Measurements from ENCODE around the gene GPR26.

Gene GPR26, protein sequence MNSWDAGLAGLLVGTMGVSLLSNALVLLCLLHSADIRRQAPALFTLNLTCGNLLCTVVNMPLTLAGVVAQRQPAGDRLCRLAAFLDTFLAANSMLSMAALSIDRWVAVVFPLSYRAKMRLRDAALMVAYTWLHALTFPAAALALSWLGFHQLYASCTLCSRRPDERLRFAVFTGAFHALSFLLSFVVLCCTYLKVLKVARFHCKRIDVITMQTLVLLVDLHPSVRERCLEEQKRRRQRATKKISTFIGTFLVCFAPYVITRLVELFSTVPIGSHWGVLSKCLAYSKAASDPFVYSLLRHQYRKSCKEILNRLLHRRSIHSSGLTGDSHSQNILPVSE

DNA sequence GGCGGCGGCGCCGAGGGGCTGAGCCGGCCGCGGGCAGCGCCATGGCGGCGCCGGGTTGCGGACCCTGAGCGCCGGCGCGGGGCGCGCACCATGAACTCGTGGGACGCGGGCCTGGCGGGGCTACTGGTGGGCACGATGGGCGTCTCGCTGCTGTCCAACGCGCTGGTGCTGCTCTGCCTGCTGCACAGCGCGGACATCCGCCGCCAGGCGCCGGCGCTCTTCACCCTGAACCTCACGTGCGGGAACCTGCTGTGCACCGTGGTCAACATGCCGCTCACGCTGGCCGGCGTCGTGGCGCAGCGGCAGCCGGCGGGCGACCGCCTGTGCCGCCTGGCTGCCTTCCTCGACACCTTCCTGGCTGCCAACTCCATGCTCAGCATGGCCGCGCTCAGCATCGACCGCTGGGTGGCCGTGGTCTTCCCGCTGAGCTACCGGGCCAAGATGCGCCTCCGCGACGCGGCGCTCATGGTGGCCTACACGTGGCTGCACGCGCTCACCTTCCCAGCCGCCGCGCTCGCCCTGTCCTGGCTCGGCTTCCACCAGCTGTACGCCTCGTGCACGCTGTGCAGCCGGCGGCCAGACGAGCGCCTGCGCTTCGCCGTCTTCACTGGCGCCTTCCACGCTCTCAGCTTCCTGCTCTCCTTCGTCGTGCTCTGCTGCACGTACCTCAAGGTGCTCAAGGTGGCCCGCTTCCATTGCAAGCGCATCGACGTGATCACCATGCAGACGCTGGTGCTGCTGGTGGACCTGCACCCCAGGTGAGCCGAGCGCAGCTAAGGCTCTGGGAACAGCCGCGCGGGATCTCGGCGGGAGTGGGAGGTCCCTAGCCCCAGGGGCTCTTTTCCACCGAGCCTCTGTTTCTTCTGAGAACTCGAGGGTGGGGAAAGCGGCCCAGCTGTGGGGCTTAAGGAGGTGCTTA, at the start of gene GPR26:
GPR26 (plus strand) TSS at position 38 of the 919 bp plus-strand sequence; CDS start at position 91, 53 bp downstream.
- DNase-seq = no peak

DNA sequence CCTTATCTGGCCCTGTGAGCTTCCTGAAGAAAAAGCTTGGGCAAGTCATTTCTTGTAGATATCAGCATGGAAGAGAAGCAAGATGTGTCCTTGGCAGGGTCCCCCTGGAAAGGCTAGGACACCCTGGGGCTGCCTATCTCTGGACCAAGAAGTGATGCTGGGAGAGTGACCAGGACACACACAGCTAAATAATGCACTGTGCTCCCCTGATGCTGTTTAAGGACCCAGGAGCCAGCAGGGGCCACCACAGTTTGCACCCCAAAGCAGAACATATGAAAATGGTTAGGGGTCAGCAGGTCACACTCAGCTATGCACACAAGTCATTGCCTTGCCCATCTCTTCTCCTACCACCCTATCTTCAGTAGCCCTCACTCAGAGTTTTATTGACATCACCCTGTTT, 47.9 kb upstream of the GPR26 start:
- DNase-seq = no peak

DNA sequence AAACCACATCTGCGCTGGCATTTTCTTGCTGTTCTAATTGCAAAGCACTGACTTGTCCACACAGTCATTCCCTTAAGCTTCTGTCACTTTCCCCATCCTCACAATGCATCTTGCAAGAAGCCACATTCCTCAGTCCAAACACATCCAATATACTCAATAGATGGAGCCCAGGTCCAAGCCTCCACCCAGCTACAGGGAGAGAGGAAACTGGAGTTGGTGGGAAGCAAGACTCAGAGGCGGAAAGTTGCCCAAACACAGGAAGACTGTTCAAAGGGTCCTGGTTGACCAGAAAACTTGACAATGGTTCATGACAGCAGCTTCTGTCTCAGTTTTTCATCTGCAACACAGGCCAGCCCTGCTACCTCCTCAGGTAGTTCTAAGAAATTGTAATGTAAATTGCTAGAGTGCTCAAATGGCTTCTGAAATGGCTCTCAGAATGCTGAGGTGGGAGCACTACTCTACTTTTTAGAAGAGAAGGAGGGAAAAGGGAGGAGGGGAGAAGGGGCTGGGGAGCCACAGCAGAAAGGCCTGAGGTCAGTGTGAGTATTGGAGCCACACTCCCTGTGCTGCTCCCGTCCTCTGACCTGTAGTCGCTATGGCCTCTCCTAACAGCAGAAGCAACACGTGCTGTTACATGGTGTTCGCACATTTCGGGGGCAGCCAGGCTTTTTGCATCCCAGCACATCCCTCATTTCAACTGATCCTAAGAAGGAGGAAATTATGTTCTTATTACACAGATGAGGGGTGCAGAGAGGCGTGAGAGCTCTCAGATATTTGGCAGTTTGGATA, 46.9 kb upstream of the GPR26 start:
- DNase-seq = no peak

DNA sequence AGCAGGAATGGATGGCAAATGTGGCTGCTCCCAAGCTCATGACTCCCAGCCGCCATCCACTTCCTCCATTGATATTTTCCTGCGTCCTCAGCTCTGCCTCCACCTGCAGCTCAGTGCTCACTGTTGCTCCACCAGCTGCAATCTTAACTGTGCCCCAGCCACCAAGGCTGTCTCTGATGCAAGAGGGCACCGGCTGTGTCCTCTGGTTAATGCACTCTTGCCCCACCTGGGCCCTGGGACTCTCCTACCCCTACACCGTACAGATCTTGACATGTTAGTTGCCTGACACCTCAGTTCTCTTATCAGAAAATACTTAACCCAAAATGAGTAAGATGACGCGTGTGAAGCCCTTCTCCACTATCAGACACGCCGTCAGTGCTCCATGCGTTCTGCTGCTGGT, 45.5 kb upstream of the GPR26 start:
- no peak for DNase-seq

DNA sequence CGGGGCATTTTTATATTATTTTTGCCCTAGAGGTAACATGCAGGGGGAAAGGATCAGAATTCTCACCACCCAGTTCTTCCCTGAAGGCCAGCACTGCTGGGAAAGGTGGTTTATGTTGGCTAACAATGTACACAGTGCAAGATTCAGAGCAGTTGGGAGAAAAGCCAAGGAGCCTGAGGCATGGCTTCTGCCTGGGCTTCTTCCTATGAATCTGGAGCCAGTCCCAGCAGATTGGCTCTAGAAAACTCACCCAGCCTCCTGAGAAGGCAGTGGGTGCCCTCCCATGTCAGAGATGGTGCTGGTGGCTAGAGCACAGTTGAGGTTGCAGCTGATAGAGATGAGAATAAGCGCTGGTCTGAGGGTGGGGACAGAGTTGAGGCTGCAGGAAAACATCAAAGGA, 44.7 kb upstream of the GPR26 start:
- DNase-seq = no peak

DNA sequence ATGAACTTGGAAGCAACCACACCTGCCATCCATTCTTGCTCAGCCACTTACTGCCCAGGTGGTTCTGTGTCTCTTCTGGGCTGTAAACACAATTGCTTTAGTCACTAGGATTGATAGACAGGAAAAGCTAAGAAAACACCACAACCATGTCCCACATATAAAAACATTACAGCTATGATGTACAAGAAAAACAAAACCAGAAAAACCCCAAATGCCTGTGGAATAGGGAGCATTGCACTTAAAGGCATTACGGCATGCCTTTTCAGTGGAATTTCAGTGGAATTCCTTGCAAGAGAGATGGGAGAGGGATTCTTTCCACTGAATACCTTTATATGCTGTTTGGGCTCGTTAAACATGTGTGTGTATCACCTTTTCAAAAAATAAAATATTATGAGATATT, 44.2 kb upstream of the GPR26 start:
- DNase-seq = no peak

DNA sequence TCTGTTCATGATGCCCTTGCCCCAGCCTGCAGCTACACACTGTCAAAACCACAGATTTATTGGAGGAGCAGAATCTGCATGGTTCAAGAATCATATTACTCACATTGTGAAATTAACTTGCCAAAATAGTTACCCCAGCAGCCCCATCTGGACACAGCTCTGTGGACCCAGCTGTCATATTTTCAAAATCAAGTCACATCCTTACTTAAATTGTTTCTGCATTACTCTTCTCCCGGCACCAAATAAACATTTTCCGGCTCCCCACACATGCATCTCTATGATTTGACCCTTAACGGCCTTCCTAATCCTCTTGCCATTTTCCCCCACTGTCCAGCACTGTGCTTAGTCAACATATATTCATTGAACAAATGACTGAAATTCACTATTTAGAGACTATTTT, 43.8 kb upstream of the GPR26 start:
- no peak for DNase-seq

DNA sequence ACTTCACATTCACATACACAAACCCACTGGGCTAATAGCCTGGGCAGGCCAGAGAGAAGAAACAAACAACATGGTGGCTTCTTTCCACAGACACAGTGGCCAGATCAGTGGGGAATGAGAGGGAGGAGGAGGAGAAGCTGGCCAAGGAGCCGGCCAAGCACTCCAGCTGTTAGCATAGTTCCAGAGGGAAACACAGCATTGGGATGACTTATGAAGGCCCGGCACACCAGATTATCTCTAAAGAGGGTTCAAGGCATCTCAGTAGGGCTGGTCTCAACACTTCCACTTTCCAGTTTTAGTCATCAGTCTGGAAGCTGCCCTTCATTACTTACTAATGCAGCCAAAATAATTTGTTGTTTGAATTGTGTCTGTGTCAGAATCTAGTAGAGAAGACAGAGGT, 42.1 kb upstream of the GPR26 start:
- DNase-seq = no peak

DNA sequence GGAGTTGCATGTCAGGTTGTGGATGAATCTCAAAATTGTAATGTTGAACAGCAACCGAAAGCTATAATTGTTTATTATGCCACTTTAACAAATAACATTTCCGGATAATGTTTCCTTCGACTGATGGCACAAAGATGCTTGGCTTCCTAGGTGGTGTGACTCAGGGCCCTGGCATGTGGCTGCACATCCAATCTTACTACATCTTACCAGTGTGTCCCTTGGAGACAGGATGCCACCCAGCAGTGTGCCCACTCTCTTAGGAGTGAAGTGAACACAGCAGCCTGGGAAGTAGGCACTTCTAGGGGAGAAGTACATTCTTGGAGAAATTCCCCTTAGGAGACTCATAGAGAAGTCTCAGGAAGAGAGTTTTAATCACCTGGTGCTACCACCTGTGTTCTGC, 33.0 kb upstream of the GPR26 start:
- DNase-seq = no peak

DNA sequence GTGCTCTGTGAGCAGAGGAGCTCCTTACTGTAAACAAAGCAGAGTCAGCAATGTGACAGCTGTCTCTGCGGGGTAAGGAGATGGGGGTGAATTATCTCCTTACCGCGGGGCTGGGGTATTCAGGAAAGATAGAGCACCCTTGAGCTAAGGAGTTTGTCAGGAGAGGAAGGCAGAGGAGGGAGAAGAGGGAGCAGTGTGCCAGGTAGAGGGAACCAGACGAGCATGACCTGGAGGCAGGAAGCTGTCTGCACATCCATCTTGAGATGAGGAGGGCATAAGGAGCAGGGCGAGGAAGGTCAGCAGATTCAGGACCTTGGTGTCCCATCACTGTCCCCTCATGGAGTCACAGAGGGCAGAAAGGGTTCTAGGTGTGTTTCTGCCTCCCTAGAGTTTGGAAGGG, 32.5 kb upstream of the GPR26 start:
- no peak for DNase-seq

DNA sequence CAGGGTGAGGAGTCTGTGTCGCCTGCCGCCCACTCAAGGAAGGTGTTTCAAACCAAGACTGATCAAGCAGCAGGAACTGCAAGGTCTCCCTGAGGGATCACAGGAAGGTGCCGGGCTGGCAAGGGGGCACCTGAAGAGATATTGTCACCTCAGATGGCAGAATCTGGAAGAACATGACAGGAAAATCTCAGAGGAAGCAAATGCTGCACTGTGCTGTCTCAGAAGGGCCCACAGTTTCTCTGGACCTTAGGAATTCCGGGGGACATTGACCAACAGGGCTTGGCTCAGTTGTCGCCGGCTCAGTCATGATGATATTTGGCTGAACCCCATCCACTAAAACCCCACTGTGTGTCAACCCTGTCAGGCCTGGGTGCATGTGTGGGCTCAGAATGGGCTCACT, 31.9 kb upstream of the GPR26 start:
- DNase-seq = no peak

DNA sequence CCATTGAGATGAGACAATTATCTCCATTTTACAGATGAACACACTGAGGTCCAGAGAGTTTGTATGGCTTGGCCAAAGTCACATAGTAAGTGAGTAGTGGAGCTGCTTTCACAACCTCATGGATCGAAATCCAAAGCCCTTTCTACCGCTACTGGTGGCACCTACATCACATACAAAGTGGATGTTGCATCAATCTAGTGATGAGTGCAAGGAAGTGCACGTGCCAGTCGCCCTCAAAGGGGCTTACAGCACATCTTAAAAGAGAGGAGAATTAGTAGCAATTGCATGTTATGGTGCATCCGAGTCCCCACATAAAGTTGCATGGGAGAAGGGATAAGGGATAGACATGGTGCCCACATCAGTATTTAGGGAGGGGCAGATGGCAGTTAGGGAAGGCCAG, 31.0 kb upstream of the GPR26 start:
- no peak for DNase-seq

DNA sequence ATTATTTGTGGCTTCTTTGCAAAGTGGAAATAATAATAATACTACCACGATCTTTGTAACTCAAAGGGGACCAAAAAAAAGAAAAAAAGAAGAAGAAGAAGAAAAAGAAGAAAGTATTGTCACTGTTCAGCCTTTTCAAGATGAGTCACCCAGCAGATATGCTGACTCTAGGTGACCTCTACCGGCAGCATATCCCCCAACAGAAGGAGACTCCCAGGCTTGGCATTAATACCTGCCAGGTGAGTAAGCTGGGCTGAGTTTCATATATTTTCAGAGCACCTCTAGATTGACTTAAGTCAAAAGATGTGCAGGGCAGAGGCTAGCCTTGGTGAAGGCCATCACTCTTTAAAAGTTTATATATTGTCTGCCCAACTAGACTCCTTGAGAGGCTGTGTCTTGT, 30.4 kb upstream of the GPR26 start:
- DNase-seq = no peak

DNA sequence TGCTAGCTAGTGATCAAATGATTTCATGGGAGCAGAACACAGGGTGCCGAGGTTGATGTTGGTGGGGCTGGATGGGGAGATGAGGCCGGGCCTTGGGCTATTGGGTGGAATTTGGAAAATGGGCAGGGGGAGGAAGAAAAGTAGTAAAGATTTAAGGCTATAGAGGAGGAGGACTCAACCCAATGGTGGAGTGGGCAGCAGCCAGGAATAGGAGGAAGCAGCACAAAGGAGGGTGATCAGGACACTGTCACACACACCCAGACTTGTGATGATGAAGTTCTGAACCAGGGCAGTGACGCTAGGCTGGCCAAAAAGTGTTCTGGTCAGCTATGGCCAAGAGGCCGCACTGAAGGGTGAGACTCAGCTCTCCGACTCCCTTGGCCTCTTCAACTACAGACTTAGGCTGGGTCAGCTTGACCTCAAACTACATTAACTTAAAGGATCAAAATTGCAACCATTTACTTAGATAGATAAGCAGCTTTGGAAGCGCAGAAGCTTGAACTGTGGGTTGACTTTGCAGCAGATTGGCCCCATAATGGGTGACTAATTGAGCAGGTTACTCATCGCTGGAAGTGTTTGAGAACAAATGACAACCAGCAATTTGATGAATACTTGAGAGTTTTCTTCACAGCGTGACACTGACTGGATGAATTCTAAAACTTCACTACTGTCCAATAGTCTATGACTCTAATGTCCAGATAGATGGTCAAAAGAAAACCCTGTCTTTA, 29.4 kb upstream of the GPR26 start:
- no peak for DNase-seq

DNA sequence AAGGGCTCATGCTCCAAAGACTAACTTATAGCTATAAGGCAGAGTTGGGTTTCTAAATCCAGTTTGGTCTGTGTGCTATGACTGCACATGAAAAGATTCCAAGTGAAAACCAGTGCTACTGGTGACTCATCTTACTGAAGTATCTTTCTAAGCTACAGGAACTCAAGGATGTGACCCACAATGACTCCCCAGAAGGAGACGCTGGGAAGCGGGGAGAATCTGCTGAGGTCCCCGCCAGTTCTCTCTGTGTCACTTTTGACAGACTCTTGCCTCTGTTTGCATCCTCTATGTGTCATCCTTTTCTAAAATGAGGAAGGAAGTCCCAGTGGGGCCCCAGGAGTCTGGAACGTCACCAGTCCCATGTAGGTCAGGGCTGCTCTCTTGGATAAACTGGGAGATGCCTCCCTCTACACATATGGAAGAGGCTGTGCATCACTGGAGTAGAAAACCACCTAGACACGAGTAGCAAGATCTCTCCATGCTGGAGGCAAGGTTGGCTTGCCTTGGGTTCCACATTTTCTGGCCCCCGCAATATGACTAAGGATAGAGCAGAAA, 28.8 kb upstream of the GPR26 start:
- no peak for DNase-seq

DNA sequence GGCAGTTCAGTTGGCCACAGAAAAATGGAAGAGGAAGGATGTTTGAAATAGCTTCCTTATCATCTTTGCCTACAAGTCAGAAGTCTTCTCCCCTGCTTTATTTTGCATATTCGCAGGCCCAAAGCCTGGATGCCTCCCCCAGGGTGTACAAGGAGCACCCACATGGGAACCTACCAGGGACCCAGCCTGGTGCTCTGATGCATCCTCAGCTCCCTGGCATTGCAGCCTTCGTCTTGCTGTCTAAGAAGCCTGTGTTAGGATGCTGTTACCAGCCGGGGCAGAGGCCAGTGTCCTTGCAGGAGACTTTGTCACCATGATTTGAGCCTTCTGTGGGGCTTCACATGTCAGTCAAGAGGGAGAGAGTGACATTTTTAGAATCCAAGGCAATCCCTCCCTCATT, 27.0 kb upstream of the GPR26 start:
- DNase-seq = no peak

DNA sequence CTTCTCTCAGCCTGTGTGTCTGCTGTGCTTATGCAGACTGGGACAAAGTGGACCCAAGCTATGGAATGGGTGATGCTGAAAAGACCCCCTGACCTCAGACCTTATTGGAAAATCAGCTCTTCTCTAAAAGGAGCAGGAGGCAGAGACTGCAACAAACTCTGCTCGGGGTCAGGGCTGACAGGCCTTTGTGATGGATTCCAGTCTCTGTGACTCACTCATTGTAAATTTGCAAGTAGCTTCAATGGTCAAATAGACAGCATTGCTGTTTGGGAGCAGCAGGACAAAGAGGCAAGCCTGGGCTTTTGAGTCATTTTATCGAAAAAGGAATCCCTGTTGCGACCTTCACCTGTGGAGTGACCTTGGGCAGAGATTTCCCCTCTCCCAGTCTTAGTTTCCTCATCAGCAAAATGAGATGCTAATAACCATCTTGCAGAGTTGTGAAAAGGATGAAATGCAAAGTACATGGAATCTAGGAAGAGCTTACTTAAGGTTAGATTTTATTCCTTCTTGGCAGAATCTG, 26.1 kb upstream of the GPR26 start:
- DNase-seq = no peak

DNA sequence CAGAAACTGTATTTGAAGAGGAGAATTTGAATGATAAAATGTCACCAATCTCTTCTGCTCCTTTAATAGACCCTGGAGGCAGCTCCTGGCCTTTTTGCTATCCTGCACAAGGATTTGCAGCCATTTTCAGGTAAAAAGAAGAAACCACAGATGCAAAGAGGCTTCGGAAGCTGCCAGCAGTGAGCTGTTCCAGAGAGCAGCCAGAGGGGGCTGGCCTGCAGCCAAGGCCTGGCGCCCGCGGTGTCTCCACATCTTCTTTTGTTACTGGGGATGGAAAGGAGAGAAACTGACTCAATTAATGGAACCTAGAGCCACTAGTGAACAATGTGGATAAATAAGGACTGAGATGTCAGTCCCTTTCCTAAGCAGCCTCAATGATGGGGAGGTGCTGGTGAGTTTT, 23.9 kb upstream of the GPR26 start:
- no peak for DNase-seq

DNA sequence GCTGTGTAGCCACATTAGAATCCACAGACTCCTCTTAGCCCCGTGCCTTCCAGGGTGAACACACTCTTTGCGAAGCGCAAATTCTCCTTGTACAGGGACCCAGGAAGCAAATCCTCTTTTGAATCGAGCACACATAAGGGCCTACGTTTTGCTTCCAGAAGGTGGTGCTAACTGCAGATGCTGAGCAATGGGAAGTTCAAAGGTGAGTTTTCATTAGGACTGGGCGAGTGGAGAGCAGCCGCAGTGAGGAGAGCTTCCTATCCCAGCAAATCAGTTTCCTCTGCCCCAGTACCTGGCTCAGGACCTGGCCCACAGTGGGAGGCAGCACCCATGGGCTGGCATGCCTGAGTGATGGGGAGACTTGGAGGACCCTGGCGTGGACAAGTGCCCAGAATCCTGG, 23.5 kb upstream of the GPR26 start:
- no peak for DNase-seq

DNA sequence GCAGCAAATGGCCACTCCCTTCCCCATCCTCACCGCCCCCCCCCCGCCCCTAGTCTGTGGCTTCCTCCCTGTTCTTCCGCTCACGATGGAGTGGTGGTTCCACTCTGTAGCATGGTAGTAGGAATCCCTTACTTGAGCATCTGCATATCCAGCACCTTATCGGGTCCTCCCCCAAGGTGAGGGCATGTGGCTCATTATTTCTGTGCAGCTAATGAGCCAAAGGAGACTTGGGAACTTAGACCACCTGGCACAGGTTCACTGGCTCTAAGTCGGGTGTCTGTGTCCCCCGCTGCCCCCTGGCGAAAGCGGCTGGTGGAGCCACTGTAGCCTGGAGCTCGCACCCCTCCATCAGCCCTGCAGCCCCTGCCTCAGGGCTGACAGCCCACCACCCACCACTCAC, 22.8 kb upstream of the GPR26 start:
- no peak for DNase-seq

DNA sequence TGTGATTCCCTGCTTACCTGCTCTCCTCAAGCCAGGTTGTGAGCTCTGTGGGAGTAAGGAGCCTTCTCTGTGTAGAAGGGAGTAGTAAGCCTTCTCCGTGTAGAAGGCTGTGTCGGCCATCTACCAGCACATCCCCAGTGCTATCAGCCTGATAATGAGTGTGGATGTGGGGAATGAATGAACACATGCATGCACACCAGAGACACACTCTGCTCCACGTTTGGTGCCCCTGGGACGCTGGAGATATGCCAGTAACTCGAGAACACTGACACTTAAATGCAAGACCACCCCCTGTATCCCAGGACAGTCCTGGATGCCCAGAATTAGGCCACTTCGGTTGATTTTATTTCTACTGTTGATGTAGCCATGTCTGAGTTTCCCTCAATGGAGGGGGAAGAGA, 21.1 kb upstream of the GPR26 start:
- no peak for DNase-seq

DNA sequence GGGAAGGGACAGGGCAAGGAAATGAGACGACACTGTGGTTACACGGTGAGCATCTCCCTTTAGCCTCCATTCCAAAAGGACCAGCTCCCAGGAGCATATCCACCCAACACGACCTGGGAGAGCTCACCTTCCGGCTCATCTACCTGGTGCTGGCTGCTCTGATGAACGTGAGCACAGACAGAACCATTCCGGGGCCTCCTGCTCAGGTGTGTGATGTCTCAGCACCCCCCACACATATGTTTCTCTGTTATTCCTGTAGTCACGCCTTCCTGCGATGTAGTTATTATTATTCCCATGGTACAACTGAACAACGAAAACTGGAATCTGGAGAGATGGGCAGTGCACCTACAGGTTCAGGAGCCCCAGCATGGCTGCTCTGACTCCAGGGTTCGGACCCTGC, 20.5 kb upstream of the GPR26 start:
- DNase-seq = no peak

Measured in CD4-positive, alpha-beta T cell treated with Interleukin-17A for 4 hours (primary cell).